Activated T-helper 1 cell treated with anti-CD3 and anti-CD28 coated beads, Interleukin-12 subunit alpha, Interleukin-12 subunit beta, Interleukin-2, Interleukin-4 antibody, amounts not matched to agents 30 ng/mL and 10 ng/mL and 1 ng/mL, durations not matched to agents 14 hours and 24 hours and 36 hours (primary cell): Measurements from ENCODE around the gene MGAT4B. TPM values are rescaled to one million over a fixed set of nuclear protein-coding genes. Genes with fewer than 3 reads are reported as not detected.

Experiments
- DNase-seq: peaks from one replicate; pipeline ENCODE4 v3.0.0; 2021; ENCODE audit warnings: low spot score
- H3K27ac Mint-ChIP-seq: one replicate; pipeline ENCODE4 v1.8.0; 2021; ENCODE audit warnings: mild to moderate bottlenecking, mixed read lengths
- H3K27me3 Mint-ChIP-seq: one replicate; pipeline ENCODE4 v1.8.0; 2022; ENCODE audit warnings: mild to moderate bottlenecking, moderate library complexity, mixed read lengths; ENCODE audit not compliant: insufficient read depth
- H3K36me3 Mint-ChIP-seq: one replicate; pipeline ENCODE4 v1.8.0; 2021; ENCODE audit warnings: low read depth, mixed read lengths
- H3K4me1 Mint-ChIP-seq: one replicate; pipeline ENCODE4 v1.8.0; 2021; ENCODE audit warnings: low read depth, mixed read lengths
- H3K4me3 Mint-ChIP-seq: one replicate; pipeline ENCODE4 v1.8.0; 2021; ENCODE audit warnings: mild to moderate bottlenecking, moderate library complexity, mixed read lengths
- H3K9me3 Mint-ChIP-seq: one replicate; pipeline ENCODE4 v1.8.0; 2021; ENCODE audit warnings: mixed read lengths
- intact Hi-C: fragments of 100-400 bp; cut with micrococcal nuclease; formaldehyde crosslinking; loops from one replicate; pipeline ENCODE4 v1.15.1; 2024
- total RNA-seq: library from RNA; stranded (reverse); gene quantifications from 2 replicates; pipeline ENCODE4 v1.2.3, GENCODE V29; 2022

Gene MGAT4B
- total RNA-seq, 1 donor from 2014 or later: 124 TPM

DNA sequence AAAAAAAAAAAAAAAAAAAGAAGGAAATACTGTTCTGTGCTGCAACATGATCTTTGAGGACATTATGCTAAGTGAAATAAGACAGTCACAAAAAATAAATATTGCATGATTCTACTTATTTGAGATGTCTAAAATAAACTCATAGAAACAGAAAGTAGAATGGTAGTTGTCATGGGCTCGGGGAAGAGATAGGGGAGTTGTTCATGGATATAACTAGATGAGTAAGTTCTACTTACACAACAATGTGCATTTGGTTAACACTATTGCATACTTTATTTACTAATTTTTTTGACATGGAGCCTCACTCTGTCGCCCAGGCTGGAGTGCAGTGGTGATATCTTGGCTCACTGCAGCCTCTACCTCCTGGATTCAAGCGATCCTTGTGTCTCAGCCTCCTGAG is 58.9 kb downstream of the MGAT4B start:
- DNase-seq: no peak
- H3K27ac Mint-ChIP-seq: no peak overlapping the region
- peaks cover 4% of the 10 kb centered on the region for H3K4me1 Mint-ChIP-seq
- intact Hi-C loops: no loop called here
- H3K9me3 Mint-ChIP-seq: no peaks in the 10 kb centered on the region
- H3K27me3 Mint-ChIP-seq: no peaks in the 10 kb centered on the region
- peaks cover 14% of the 10 kb centered on the region for H3K36me3 Mint-ChIP-seq
- H3K4me3 Mint-ChIP-seq: no peak overlapping the region

Other genes starting within 250 kb of the MGAT4B start
- 987 and 1,028 TPM in 2 replicates for gene HNRNPH1, start 183.2 kb downstream of the MGAT4B start, total RNA-seq
- 0.66 and 1.0 TPM in 2 replicates for gene CBY3, start 125.8 kb downstream of the MGAT4B start, total RNA-seq
- gene CANX, start 107.9 kb downstream of the MGAT4B start, total RNA-seq: 451 and 465 TPM in 2 replicates
- 36.0 and 37.6 TPM in 2 replicates for gene MAML1, start 74.0 kb downstream of the MGAT4B start, total RNA-seq
- 0.64 and 1.7 TPM in 2 replicates for gene LTC4S, start 12.9 kb downstream of the MGAT4B start, total RNA-seq
- 221 and 233 TPM in 2 replicates for gene SQSTM1, start 14.0 kb upstream of the MGAT4B start, total RNA-seq
- gene MRNIP, start 52.0 kb upstream of the MGAT4B start, total RNA-seq: 24.6 and 26.3 TPM in 2 replicates
- 123 and 127 TPM in 2 replicates for gene TBC1D9B, start 101.0 kb upstream of the MGAT4B start, total RNA-seq